ENCODE measurements around the gene NAALAD2. TPM values are rescaled to one million over a fixed set of nuclear protein-coding genes. Genes with fewer than 3 reads are reported as not detected.

NAALAD2 gene
- total RNA-seq, 5 donors from 2014 or later (not counting 1 experiment from before 2014, with no cell fraction given) = not detected

DNA sequence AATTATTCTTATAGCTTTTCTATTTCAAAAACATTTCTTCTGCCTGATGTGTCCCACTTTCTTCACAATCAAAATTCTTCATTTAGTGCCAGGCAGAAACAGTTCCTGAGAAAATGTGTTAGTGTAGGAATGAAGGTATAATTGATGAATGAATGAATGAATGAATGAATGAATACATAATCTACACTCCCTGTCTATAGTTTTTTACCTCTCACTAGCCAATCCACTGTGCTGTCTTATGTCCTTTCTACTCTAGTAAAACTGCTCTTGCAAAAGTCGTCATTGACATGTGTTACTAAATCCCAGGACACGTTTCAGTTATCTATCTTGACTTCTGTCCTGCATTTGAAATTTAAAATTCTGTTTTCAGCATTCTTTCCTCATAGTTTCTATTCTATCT, 45.5 kb downstream of the NAALAD2 start:
- no peaks in the 10 kb centered on the region for H3K9me3 ChIP-seq
- Mint-ChIP-seq H3K4me1 (no peaks in the 10 kb centered on the region), H3K27me3 (peaks cover 0 to 3% of the 10 kb centered on the region in 2 donors), H3K36me3 (no peaks in the 10 kb centered on the region), H3K9me3 (peaks cover 0 to 3% (median 0%) of the 10 kb centered on the region in 3 donors), H3K27ac (no peak overlapping the region), H3K4me3 (no peak overlapping the region)
- H3K36me3 ChIP-seq (ENCODE audit: control insufficient read depth in 2 of 2, extremely low read depth in 1 of 2, insufficient read depth in 1 of 2, low read length in 1 of 2) = no peaks in the 10 kb centered on the region
- DNase-seq (no peak), ATAC-seq (replicated peaks in 1 of 4) (no peak)
- H3K27ac ChIP-seq (ENCODE audit: low read length) = no peak overlapping the region
- H3K4me1 ChIP-seq (ENCODE audit: control insufficient read depth in 1 of 2, extremely low read depth in 1 of 2, insufficient read depth in 2 of 2, low read length in 2 of 2) = no peaks in the 10 kb centered on the region
- ChIA-PET CTCF (interaction anchor here in 1 of 2 donors (0.7 kb wide), 1 partner anchor 25 kb away, joined by 3 read pairs; no protein-coding TSS in a partner anchor), POLR2A (no interaction called here)
- H3K27me3 ChIP-seq (replicated peaks in 1 of 2; ENCODE audit: control insufficient read depth in 2 of 2, extremely low read depth in 1 of 2, insufficient read depth in 2 of 2, low read length in 1 of 2) = no peaks in the 10 kb centered on the region
- H3K4me3 ChIP-seq (ENCODE audit: control insufficient read depth in 1 of 2, extremely low read depth in 1 of 2, low read length in 1 of 2) = no peak overlapping the region
- WGBS (ENCODE audit: insufficient coverage) = 71% methylated on average over 1 of the region's 2 CpGs

DNA sequence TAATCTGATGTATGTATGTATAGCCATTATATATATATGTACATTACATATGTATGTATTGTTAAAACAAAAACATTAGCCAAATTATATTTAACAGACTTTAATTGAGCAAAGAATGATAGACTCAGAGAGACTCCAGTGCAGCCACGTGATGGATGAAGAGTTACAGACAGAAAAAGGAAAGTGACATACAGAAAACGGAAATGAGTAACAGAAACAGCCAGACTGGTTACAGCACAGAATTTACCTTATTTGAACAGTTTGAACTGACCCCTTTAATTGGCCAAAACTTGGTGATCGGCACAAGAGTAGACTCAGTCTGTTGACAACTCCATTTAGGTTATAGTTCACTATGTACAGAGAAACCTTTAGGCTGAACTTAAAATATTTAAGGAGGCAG, 53.4 kb downstream of the NAALAD2 start:
- no peak for ATAC-seq (replicated peaks in 1 of 4)
- WGBS (ENCODE audit: insufficient coverage) = 100% methylated on average over 2 of the region's 3 CpGs
- H3K9me3 ChIP-seq = no peaks in the 10 kb centered on the region
- Mint-ChIP-seq H3K27ac (no peak overlapping the region), H3K4me1 (peaks cover 0 to 6% (median 0%) of the 10 kb centered on the region in 3 donors), H3K36me3 (peaks cover 7% of the 10 kb centered on the region), H3K4me3 (no peak overlapping the region), H3K9me3 (no peaks in the 10 kb centered on the region), H3K27me3 (no peaks in the 10 kb centered on the region)
- H3K27me3 ChIP-seq (replicated peaks in 1 of 2; ENCODE audit: control insufficient read depth in 2 of 2, extremely low read depth in 1 of 2, insufficient read depth in 2 of 2, low read length in 1 of 2) = no peaks in the 10 kb centered on the region
- no peak overlapping the region for H3K4me3 ChIP-seq (ENCODE audit: control insufficient read depth in 1 of 2, extremely low read depth in 1 of 2, low read length in 1 of 2)
- H3K4me1 ChIP-seq (ENCODE audit: control insufficient read depth in 1 of 2, extremely low read depth in 1 of 2, insufficient read depth in 2 of 2, low read length in 2 of 2) = no peaks in the 10 kb centered on the region
- no peak for DNase-seq
- ChIA-PET POLR2A (no interaction called here), CTCF (no interaction called here)
- H3K36me3 ChIP-seq (ENCODE audit: control insufficient read depth in 2 of 2, extremely low read depth in 1 of 2, insufficient read depth in 1 of 2, low read length in 1 of 2) = no peaks in the 10 kb centered on the region
- no peak overlapping the region for H3K27ac ChIP-seq (ENCODE audit: low read length)

GRCh38 chr11:90189011-90189410, 54.5 kb downstream of the NAALAD2 start:
- 100% methylated on average over 2 of the region's 2 CpGs for WGBS (ENCODE audit: insufficient coverage)
- no peaks in the 10 kb centered on the region for H3K27me3 Mint-ChIP-seq
- Histone ChIP-seq H3K9me3 (no peaks in the 10 kb centered on the region), H3K27me3 (replicated peaks in 1 of 2; ENCODE audit: control insufficient read depth in 2 of 2, extremely low read depth in 1 of 2, insufficient read depth in 2 of 2, low read length in 1 of 2) (no peaks in the 10 kb centered on the region), H3K27ac (ENCODE audit: low read length) (no peak overlapping the region), H3K4me1 (ENCODE audit: control insufficient read depth in 1 of 2, extremely low read depth in 1 of 2, insufficient read depth in 2 of 2, low read length in 2 of 2) (no peaks in the 10 kb centered on the region), H3K4me3 (ENCODE audit: control insufficient read depth in 1 of 2, extremely low read depth in 1 of 2, low read length in 1 of 2) (no peak overlapping the region), H3K36me3 (ENCODE audit: control insufficient read depth in 2 of 2, extremely low read depth in 1 of 2, insufficient read depth in 1 of 2, low read length in 1 of 2) (no peaks in the 10 kb centered on the region)
- H3K36me3 Mint-ChIP-seq = peaks cover 7% of the 10 kb centered on the region
- H3K27ac Mint-ChIP-seq = no peak overlapping the region
- no peak overlapping the region for H3K4me3 Mint-ChIP-seq
- ATAC-seq (replicated peaks in 1 of 4) (no peak), DNase-seq (no peak)
- H3K4me1 Mint-ChIP-seq = peaks cover 0 to 6% (median 0%) of the 10 kb centered on the region in 3 donors
- ChIA-PET POLR2A (no interaction called here), CTCF (no interaction called here)
- no peaks in the 10 kb centered on the region for H3K9me3 Mint-ChIP-seq

DNA sequence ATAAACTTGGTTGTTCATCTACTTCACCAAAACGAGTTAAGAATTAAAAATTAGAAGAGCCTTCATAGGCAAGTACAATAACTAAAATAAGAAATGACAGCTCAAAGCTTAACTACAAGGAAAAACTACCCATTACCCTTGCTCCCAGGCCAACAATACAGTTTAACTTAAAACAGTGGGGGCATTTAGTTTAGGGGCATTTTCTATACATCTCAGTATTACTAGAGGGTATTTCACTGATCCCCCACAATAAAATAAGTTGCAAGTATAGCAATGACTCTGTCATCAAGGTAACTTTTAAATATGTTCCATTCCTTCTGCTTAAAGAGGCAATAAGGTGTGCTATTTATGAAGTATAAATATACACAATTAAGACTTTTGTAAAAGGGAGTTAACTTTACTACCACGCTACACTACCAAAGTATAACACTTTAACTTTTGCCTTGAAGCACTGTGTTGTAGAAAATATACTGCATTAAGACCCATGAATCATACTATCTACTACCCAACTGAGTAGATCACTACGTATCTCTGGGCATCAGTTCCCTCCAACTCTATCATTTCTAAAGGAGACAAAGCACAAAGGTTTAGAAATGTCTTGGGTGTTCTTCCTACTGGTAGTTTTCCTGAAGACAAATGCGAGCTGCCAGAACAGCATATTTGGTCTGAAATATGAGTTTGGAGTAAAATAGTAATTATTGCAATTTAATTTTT, 58.6 kb downstream of the NAALAD2 start:
- H3K27me3 Mint-ChIP-seq = no peaks in the 10 kb centered on the region
- POLR2A ChIA-PET = no interaction called here
- CTCF ChIA-PET = no interaction called here
- peak overlapping the region in 1 of 2 donors; percentile 44 for H3K27ac Mint-ChIP-seq
- no peaks in the 10 kb centered on the region for H3K9me3 ChIP-seq
- H3K4me3 Mint-ChIP-seq = no peak overlapping the region
- peaks cover 0 to 6% (median 2%) of the 10 kb centered on the region in 3 donors for H3K4me1 Mint-ChIP-seq
- no peak overlapping the region for H3K4me3 ChIP-seq (ENCODE audit: control insufficient read depth in 1 of 2, extremely low read depth in 1 of 2, low read length in 1 of 2)
- peaks cover 7% of the 10 kb centered on the region for H3K36me3 Mint-ChIP-seq
- no CpG with 5 or more reads among the region's 4 CpGs for WGBS (ENCODE audit: insufficient coverage)
- no peaks in the 10 kb centered on the region for H3K9me3 Mint-ChIP-seq
- no peaks in the 10 kb centered on the region for H3K27me3 ChIP-seq (replicated peaks in 1 of 2; ENCODE audit: control insufficient read depth in 2 of 2, extremely low read depth in 1 of 2, insufficient read depth in 2 of 2, low read length in 1 of 2)
- H3K36me3 ChIP-seq (ENCODE audit: control insufficient read depth in 2 of 2, extremely low read depth in 1 of 2, insufficient read depth in 1 of 2, low read length in 1 of 2) = peaks cover 0 to 1% of the 10 kb centered on the region in 2 donors
- no peak overlapping the region for H3K27ac ChIP-seq (ENCODE audit: low read length)
- H3K4me1 ChIP-seq (ENCODE audit: control insufficient read depth in 1 of 2, extremely low read depth in 1 of 2, insufficient read depth in 2 of 2, low read length in 2 of 2) = no peaks in the 10 kb centered on the region
- no peak for DNase-seq
- ATAC-seq (replicated peaks in 1 of 4) = no peak

DNA sequence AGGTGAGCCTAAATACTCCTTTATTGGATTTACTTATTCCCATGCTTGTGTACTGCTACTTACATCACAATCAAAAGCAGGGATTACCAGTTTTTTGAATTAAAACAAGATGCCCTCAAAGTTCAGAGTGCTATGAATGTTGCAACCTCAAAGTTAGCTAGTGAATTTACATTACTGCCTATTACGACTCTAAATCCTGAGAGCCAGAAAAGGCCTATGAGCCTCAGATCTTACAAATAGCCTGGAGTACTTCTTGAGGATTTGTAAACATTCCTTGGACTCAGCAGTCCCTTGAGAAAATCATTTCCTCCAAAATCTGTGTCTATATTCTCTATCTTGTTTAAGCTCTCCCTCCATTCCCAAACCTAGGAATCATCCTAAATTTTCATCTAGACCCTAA, 62.9 kb downstream of the NAALAD2 start:
- DNase-seq = no peak
- peaks cover 4 to 8% (median 5%) of the 10 kb centered on the region in 3 donors for H3K4me1 Mint-ChIP-seq
- no peak for ATAC-seq (replicated peaks in 1 of 4)
- WGBS (ENCODE audit: insufficient coverage) = 100% methylated on average over 1 of the region's 1 CpG
- Histone ChIP-seq H3K36me3 (ENCODE audit: control insufficient read depth in 2 of 2, extremely low read depth in 1 of 2, insufficient read depth in 1 of 2, low read length in 1 of 2) (peaks cover 0 to 3% of the 10 kb centered on the region in 2 donors), H3K9me3 (no peaks in the 10 kb centered on the region), H3K4me3 (ENCODE audit: control insufficient read depth in 1 of 2, extremely low read depth in 1 of 2, low read length in 1 of 2) (no peak overlapping the region), H3K27ac (ENCODE audit: low read length) (no peak overlapping the region), H3K4me1 (ENCODE audit: control insufficient read depth in 1 of 2, extremely low read depth in 1 of 2, insufficient read depth in 2 of 2, low read length in 2 of 2) (no peaks in the 10 kb centered on the region), H3K27me3 (replicated peaks in 1 of 2; ENCODE audit: control insufficient read depth in 2 of 2, extremely low read depth in 1 of 2, insufficient read depth in 2 of 2, low read length in 1 of 2) (no peaks in the 10 kb centered on the region)
- peaks cover 23% of the 10 kb centered on the region for H3K36me3 Mint-ChIP-seq
- H3K27ac Mint-ChIP-seq = no peak overlapping the region
- H3K4me3 Mint-ChIP-seq = no peak overlapping the region
- CTCF ChIA-PET = interaction anchor here in 1 of 2 donors (0.9 kb wide), 1 partner anchor 17 kb away, joined by 4 read pairs; no protein-coding TSS in a partner anchor
- POLR2A ChIA-PET = no interaction called here
- no peaks in the 10 kb centered on the region for H3K9me3 Mint-ChIP-seq
- no peaks in the 10 kb centered on the region for H3K27me3 Mint-ChIP-seq

DNA sequence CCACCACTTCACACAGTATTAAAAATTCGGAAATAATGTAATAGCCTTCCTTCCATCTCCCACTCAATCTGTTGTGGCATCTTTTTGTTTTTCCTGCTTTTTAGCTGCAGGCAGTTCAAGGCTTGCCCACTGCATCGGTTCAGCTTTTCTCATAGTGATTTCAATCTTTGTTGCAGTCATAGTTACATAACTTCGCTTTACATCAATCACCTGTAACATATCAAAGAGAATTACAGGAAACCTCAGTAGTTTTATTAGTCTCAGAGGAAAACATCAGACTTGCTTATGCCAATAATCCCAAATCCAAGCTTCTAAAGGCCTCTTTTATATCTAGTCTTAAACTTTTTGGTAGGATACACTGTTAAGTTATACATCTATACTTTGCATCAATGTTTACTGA, 67.9 kb downstream of the NAALAD2 start:
- H3K36me3 Mint-ChIP-seq = peaks cover 39% of the 10 kb centered on the region
- Histone ChIP-seq H3K27ac (ENCODE audit: low read length) (peak overlapping the region; percentile 5), H3K36me3 (ENCODE audit: control insufficient read depth in 2 of 2, extremely low read depth in 1 of 2, insufficient read depth in 1 of 2, low read length in 1 of 2) (peaks cover 0 to 22% of the 10 kb centered on the region in 2 donors)

More for the DNA sequence above, 67.9 kb downstream of the NAALAD2 start:
- ChIA-PET POLR2A (no interaction called here), CTCF (no interaction called here)
- Histone ChIP-seq H3K27me3 (replicated peaks in 1 of 2; ENCODE audit: control insufficient read depth in 2 of 2, extremely low read depth in 1 of 2, insufficient read depth in 2 of 2, low read length in 1 of 2) (no peaks in the 10 kb centered on the region), H3K9me3 (no peaks in the 10 kb centered on the region), H3K4me1 (ENCODE audit: control insufficient read depth in 1 of 2, extremely low read depth in 1 of 2, insufficient read depth in 2 of 2, low read length in 2 of 2) (no peaks in the 10 kb centered on the region), H3K4me3 (ENCODE audit: control insufficient read depth in 1 of 2, extremely low read depth in 1 of 2, low read length in 1 of 2) (no peak overlapping the region)
- 80% methylated on average over 1 of the region's 3 CpGs for WGBS (ENCODE audit: insufficient coverage)
- no peaks in the 10 kb centered on the region for H3K9me3 Mint-ChIP-seq
- no peaks in the 10 kb centered on the region for H3K27me3 Mint-ChIP-seq
- peak overlapping the region; percentile 49 to 86 for H3K27ac Mint-ChIP-seq
- ATAC-seq (replicated peaks in 1 of 4) = peak in 1 of 4 experiments; percentile 70
- no peak overlapping the region for H3K4me3 Mint-ChIP-seq
- H3K4me1 Mint-ChIP-seq = peaks cover 17 to 22% (median 22%) of the 10 kb centered on the region in 3 donors
- no peak for DNase-seq

All from T-cell (primary cell).